ENCODE measurements around the gene PIM3.

DNA sequence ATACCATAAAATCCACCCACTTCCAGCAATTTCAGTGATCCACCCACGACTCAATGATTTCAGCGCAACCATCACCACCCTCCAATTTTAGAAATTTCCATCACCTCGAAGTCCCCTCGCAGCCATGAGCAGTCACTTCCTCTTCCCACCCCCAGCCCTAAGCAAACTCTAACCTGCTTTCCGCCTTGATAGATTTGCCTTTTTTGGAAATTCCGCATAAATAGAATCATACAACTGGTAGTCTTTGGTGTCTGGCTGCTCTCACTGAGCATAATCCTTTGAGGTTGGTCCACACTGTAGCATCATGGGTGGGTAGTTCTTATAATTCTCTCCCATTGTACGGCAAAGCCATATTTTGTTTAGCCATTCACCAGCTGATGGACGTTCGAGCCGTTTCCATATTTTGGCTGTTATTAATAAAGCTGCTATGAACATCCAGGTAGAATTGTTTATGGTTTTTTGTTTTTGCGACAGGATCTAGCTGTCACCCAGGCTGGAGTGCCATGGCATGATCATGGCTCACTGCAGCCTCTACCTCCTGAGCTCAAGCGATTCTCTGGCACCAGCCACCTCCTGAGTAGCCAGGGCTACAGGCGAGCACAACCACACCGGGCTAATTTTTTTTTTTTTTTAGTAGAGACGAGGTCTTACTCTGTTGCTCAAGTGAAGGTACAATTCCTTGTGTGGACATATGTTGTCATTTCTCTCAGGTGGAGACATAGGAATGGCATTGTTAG lies 16.0 kb downstream of the PIM3 start:
- no peak for TF ChIP-seq EP300 (IDR thresholded peaks at IDR 0.05)
- TF ChIP-seq, protein P1, sequence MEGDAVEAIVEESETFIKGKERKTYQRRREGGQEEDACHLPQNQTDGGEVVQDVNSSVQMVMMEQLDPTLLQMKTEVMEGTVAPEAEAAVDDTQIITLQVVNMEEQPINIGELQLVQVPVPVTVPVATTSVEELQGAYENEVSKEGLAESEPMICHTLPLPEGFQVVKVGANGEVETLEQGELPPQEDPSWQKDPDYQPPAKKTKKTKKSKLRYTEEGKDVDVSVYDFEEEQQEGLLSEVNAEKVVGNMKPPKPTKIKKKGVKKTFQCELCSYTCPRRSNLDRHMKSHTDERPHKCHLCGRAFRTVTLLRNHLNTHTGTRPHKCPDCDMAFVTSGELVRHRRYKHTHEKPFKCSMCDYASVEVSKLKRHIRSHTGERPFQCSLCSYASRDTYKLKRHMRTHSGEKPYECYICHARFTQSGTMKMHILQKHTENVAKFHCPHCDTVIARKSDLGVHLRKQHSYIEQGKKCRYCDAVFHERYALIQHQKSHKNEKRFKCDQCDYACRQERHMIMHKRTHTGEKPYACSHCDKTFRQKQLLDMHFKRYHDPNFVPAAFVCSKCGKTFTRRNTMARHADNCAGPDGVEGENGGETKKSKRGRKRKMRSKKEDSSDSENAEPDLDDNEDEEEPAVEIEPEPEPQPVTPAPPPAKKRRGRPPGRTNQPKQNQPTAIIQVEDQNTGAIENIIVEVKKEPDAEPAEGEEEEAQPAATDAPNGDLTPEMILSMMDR (IDR thresholded peaks at IDR 0.05): no peak
